Hematopoietic multipotent progenitor cell (in vitro differentiated cells): ENCODE results near the gene WNT16. TPM values are rescaled to one million over a fixed set of nuclear protein-coding genes. Genes with fewer than 3 reads are reported as not detected.
"Not testable (repeated sequence)": the region's sequence is repeated elsewhere in the genome, so short reads cannot be mapped to it uniquely, and the experiment has no call there.

Experiments used
- DNase-seq, 3 donors: peaks; one replicate each; pipeline ENCODE4 v3.0.0-alpha.2; 2011 to 2015; ENCODE audit warnings: low read depth in 2 of 3, low spot score in 2 of 3
- total RNA-seq: library from RNA; depleted of rRNA; stranded (reverse); fragments of >200 nt; gene quantifications from one replicate; pipeline ENCODE4 v1.2.3, GENCODE V29; 2012

The WNT16 gene, protein sequence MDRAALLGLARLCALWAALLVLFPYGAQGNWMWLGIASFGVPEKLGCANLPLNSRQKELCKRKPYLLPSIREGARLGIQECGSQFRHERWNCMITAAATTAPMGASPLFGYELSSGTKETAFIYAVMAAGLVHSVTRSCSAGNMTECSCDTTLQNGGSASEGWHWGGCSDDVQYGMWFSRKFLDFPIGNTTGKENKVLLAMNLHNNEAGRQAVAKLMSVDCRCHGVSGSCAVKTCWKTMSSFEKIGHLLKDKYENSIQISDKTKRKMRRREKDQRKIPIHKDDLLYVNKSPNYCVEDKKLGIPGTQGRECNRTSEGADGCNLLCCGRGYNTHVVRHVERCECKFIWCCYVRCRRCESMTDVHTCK
- total RNA-seq, result under 0.01 TPM

GRCh38 chr7:121328508-121329190 lies at the start of gene WNT16:
Gene WNT16 (plus strand): TSS chr7:121329000. CDS start chr7:121329293, 293 bp downstream.
- DNase-seq, result no peak

GRCh38 chr7:121279060-121279620 lies 49.7 kb upstream of the WNT16 start:
- DNase-seq, result no peak

GRCh38 chr7:121279822-121280221 lies 49.0 kb upstream of the WNT16 start:
- DNase-seq, result no peak

DNA sequence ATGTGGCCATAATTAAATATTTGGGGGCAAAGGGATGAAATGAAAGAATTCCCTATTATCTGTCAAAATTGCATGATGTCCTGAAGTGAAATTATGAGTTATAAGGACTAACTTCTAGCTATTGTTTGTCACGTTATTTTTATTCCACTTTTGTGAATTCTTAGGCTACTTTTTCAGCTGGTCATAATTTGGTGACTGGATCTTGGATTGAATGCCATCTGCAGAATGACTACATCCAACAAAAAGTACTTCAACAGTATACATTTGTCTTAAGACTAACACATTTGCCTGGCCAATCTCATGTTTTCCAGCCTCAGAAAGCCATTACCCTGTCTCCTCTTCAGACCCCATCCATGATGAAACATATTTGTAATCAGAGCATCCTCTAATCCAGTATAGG lies 48.1 kb upstream of the WNT16 start:
- no peak for DNase-seq

DNA sequence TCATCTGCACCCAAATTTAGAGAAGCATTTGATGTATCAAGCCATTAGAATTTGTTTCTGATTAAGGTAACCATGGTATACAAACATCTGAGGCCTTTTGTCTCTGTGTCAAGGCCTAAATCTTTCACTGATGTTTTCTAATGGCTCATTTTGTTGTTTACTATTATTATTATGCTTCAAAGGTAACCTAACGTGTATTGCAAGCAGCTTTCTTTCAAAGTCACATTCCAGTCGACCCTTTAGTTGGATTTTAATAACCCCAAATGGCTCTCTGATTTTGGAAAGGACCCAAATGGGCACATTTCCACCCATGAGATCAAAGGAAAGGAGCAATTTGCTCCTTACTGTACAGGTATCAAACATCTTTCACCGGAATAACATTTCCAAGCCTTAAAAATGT lies 46.7 kb upstream of the WNT16 start:
- no peak for DNase-seq

DNA sequence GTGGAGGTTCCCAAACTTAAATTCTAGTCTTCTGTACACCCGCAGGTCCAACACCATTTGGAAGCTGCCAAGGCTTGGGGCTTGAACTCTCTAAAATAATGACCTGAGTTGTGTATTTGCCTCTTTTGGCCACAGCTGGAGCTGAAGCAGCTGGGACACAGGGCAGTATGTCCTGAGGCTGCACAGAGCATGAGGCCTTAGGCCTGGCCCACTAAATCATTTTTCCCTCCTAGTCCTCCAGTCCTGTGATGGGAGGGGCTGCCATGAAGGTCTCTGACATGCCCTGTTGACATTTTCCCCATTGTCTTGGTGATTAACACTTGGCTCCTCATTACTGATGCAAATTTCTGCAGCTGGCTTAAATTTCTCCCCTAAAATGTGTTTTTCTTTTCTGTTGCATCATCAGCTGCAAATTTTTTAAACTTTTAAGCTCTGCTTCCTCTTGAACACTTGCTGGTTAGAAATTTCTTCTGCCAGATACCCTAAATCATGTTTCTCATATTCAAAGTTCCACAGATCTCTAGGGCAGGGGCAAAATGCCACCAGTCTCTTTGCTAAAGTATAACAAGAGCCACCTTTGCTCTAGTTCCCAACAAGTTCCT lies 43.6 kb upstream of the WNT16 start:
- DNase-seq, result no peak

- DNase-seq, result no peak
Observed at GRCh38 chr7:121286186-121286585, 42.6 kb upstream of the WNT16 start.

- DNase-seq, result peak in 1 of 3 donors; percentile 28
Observed at GRCh38 chr7:121286742-121287734, 41.8 kb upstream of the WNT16 start.

- DNase-seq, result no peak
Observed at GRCh38 chr7:121288894-121289293, 39.9 kb upstream of the WNT16 start.

DNA sequence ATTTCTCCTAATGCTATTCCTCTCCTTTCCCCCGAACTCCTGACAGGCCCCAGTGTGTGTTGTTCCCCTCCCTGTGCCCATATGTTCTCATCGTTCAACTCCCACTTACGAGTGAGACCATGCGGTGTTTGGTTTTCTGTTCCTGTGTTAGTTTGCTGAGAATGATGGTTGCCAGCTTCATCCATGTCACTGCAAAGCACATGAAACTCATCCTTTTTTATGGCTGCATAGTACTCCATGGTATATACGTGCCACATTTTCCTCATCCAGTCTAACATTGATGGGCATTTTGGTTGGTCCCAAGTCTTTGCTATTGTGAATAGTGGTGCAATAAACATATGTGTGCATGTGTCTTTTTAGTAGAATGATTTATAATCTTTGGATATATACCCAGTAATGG lies 38.9 kb upstream of the WNT16 start:
- DNase-seq, result not testable (repeated sequence)

GRCh38 chr7:121294448-121294992 lies 34.3 kb upstream of the WNT16 start:
- no peak for DNase-seq

DNA sequence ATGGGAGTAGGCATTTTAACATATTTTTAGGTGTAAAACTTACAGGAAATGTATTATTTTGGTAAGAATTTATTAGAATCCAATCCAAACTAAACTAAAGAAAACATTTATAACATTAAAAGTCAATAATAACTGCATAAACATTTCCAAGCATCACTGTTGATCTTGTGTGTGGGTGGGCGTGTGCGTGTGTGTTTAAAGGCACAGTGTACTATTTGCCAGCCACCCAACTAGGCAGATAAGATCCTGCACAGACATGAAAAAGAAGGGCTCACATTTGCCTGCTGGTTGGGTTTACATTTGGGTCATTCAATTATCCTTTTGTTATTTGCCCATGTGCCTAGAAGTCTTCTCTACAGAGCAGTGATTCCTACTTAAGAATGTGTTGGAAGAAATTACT lies 31.0 kb upstream of the WNT16 start:
- no peak for DNase-seq

DNA sequence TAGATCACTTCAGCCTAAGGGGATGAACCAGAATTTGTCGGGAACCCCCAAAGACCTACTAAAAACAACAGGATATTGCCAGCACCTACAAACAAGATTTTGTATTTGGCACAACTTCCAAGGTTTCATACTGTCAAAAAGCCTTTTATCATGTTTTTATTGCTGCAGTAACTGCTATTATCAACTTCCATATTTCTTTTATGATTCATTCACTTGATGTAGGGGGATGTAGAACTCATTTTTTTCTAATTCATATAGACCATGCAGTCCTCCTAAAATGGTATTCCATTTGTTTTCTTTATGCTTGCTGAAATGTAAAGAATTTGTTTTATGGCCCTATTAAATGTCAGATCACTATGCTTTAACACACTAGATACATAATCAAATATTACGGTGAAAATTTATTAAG lies 30.0 kb upstream of the WNT16 start:
- no peak for DNase-seq

GRCh38 chr7:121300685-121301420 lies 27.9 kb upstream of the WNT16 start:
- no peak for DNase-seq

DNA sequence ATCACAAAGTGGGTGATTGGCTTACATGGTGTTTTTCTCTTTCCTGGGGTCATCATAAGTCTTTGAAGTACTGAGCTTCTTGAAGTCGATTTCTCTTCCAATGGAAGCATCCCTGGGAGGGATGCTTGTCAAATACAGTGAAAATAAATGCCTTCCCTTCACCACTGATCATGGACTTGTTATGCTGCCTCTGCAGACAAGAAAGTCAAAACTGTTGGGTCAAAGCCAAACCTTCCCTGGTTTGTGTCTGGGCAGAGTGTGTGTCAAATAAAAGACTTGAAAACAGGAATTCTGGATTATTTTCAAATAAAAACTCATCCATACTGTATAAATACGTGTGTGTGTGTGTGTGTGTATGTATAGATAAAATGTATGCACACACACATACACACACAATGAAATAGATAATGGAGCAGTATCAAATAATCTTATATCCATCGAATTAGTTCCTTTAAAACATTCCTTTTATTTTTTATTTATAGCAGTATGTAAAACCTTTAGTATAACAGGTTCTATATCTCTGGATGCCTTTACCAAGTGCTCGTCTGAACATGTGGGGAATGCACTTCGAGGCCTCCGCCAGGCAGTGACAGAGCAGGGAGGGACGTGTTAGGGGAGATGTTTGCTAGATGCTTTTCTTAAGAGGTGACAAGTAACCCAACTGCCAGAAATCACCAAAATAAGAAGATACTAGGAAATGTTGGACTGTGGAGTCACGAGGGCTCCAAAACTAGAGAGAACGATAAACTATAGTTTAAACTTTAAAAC lies 27.2 kb upstream of the WNT16 start:
- no peak for DNase-seq

DNA sequence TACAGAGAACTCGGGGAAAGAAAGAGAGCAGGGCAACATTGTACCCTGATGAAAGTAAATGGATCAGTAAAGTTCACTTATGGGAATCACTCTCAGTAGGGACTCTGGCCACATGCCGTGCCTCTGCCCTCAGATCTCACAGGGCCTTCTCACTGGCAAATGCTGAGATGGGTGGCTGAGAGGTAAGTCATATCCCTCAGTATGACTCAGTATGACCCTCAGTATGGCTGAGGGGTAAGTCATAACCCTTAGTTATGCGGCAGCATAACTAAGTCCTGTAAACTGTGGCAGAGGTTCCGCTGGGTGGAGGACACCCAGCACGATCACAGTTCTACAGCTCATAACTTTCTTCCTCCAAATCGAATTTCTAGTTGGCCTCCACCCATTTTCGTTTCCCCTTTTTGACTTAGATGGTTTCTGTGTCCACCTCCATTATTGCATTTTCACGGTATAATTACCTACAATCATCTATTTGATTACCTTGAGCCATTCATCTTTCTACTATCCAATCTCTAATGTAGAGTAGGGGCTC lies 26.5 kb upstream of the WNT16 start:
- DNase-seq, result no peak

DNA sequence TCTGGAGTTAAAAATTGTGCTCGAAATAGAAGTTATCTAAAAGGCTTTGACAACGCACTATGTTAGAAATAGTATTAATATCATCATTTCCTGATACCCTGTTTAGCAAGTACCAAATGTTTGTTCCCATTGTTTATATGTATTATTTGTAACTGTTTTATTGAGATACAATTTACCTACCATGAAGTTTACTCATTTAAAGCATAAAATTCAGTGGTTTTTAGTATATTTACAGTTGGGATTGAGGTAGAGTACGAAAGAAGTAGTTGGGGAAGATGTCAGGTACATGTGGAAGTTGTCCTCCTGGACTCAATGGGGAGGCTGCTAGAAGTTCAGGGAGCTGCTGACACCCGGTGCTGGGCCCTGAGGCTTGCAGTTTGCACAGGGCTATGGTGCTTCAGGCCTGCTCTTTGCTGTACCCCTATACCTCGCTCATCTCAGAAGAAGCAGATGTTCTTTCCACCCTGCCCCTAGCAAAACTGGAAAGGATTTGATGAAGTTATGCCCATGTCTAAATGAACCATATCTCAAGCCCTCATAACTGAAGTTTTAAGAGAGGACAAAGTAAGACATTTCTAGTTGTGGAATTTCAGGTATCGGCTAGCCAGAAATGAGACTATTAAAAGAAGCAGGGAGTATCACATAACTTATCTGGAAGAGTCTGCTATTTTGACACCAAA lies 25.2 kb upstream of the WNT16 start:
- no peak for DNase-seq
